ENCODE results near the gene PTP4A2. TPM values are rescaled to one million over a fixed set of nuclear protein-coding genes. Genes with fewer than 3 reads are reported as not detected.
"Not testable (repeated sequence)": the region's sequence is repeated elsewhere in the genome, so short reads cannot be mapped to it uniquely, and the experiment has no call there.

Gene PTP4A2
- total and polyA plus RNA-seq, 11 donors = 74.4 to 354 (median 242) TPM

DNA sequence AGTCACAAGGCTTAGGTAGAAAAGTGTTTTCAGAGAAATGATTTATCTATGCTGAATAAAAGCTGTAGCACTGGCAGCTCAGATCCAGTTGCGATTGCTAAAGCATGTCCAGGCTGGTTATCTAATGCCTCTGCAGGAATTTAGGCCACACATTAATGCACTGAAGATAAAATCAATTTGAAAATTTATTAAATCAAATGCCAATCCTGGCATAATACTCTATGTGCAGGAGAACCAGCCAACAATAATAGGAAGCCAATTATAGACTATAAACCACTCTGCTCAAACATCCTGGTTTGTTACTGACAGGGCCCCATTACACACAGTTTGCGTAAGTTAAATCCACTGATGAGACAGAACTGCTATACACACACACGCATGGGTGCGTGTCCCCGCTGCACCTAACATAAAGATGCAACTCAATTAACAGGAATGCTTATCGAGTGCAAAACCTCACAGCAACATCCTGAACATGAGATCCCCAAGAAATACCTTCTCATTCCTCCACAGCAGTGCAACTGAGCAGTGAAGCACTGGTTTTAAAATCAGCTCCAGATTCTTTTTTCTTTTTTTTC is 40.6 kb downstream of the PTP4A2 start:
- ATAC-seq (no peak), DNase-seq (no peak)
- Histone ChIP-seq H3K4me3 (no peak overlapping the region), H3K9me3 (peaks cover 0 to 10% (median 0%) of the 10 kb centered on the region in 12 donors), H3K4me1 (no peaks in the 10 kb centered on the region), H3K27me3 (no peaks in the 10 kb centered on the region), H3K36me3 (no peaks in the 10 kb centered on the region), H3K27ac (no peak overlapping the region)
- intact Hi-C loops (cut with DNase I) = no loop called here
- no peak for TF ChIP-seq POLR2A (IDR thresholded peaks at IDR 0.05)
- TF ChIP-seq, protein P1, sequence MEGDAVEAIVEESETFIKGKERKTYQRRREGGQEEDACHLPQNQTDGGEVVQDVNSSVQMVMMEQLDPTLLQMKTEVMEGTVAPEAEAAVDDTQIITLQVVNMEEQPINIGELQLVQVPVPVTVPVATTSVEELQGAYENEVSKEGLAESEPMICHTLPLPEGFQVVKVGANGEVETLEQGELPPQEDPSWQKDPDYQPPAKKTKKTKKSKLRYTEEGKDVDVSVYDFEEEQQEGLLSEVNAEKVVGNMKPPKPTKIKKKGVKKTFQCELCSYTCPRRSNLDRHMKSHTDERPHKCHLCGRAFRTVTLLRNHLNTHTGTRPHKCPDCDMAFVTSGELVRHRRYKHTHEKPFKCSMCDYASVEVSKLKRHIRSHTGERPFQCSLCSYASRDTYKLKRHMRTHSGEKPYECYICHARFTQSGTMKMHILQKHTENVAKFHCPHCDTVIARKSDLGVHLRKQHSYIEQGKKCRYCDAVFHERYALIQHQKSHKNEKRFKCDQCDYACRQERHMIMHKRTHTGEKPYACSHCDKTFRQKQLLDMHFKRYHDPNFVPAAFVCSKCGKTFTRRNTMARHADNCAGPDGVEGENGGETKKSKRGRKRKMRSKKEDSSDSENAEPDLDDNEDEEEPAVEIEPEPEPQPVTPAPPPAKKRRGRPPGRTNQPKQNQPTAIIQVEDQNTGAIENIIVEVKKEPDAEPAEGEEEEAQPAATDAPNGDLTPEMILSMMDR (IDR thresholded peaks at IDR 0.05) = no peak
- WGBS, 4 donors = 85 to 91% (median 89%) methylated on average over 6 of the region's 6 CpGs

DNA sequence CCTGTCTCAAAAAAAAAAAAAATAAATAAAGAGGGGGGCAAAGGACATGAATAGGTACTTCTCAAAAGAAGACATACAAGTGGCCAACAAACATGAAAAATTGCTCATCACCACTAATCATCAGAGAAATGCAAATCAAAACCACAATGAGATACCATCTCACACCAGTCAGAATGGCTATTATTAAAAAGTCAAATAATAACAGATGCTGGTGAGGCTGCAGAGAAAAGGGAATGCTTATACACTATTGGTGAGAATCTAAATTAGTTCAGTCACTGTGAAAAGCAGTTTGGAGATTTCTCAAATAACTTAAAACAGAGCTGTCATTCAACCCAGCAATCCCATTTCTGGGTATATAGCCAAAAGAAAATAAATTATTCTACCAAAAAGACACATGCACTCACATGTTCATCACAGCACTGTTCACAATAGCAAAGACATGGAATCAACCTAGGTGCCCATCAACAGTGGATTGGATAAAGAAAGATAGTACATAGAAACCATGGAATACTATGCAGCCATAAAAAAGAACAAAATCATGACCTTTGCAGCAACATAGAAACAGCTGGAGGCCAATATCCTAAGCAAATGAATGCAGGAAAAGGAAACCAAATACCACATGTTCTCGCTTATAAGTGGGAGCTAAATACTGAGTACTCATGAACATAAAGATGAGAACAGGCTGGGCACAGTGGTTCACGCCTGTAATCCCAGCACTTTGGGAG is 42.5 kb downstream of the PTP4A2 start:
- DNase-seq; ATAC-seq; H3K4me1 ChIP-seq; H3K4me3 ChIP-seq; H3K27me3 ChIP-seq; H3K36me3 ChIP-seq; H3K27ac ChIP-seq; intact Hi-C loops (cut with DNase I): not testable (repeated sequence)
- 94 to 99% (median 95%) methylated on average over 2 of the region's 2 CpGs for WGBS, 4 donors
- H3K9me3 ChIP-seq = peaks cover 0 to 10% (median 0%) of the 10 kb centered on the region in 12 donors

DNA sequence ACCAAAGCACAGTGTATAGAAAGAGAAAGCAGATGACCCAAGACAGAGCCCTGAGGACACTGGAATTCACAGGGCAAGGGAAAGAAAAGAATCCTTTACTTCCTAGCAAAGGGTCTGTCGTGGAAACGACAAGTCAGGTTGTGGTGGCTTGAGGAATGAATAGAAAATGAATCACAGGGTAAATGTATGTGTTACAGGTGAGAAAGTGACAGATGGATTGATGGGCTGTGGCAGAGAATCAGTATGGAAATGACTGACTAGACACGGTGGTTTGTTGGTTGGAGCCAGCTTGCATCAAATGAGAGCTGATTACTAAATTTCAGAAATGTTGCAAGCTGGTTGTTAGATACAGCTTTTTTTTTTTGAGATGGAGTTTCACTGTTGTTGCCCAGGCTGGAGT is 46.9 kb downstream of the PTP4A2 start:
- no peak for ATAC-seq
- H3K27me3 ChIP-seq = no peaks in the 10 kb centered on the region
- DNase-seq = no peak
- no peaks in the 10 kb centered on the region for H3K36me3 ChIP-seq
- TF ChIP-seq, protein P1 (IDR thresholded peaks at IDR 0.05) = no peak
- no peak for TF ChIP-seq POLR2A (IDR thresholded peaks at IDR 0.05)
- intact Hi-C loops (cut with DNase I) = no loop called here
- H3K4me3 ChIP-seq = no peak overlapping the region
- peaks cover 0 to 20% (median 0%) of the 10 kb centered on the region in 12 donors for H3K4me1 ChIP-seq
- no peak overlapping the region for H3K27ac ChIP-seq
- H3K9me3 ChIP-seq = peaks cover 0 to 10% (median 0%) of the 10 kb centered on the region in 12 donors
- WGBS, 4 donors = 84 to 87% (median 86%) methylated on average over 3 of the region's 3 CpGs

DNA sequence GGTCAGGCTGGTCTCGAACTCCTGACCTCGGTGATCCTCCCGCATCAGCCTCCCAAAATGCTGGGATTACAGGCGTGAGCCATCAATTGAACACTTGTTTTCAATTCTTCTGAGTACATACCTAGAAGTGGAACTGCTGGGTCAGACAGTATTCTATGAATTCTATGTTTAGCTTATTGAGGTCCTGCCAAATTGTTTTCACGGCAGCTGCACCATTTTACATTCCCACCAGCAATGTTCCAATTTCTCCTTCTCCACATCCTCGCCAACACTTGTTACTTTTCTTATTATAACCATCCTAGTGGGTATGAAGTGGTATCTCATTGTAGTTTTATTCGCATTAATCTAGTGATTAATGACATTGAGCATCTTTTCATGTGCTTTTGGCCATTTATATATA is 49.9 kb downstream of the PTP4A2 start:
- TF ChIP-seq POLR2A (IDR thresholded peaks at IDR 0.05) = no peak
- TF ChIP-seq, protein P1 (IDR thresholded peaks at IDR 0.05) = no peak
- intact Hi-C loops (cut with DNase I) = no loop called here
- 83 to 88% (median 86%) methylated on average over 7 of the region's 7 CpGs for WGBS, 4 donors
- Histone ChIP-seq H3K27me3 (no peaks in the 10 kb centered on the region), H3K4me1 (peaks cover 0 to 20% (median 0%) of the 10 kb centered on the region in 12 donors), H3K9me3 (no peaks in the 10 kb centered on the region), H3K27ac (no peak overlapping the region), H3K4me3 (no peak overlapping the region), H3K36me3 (no peaks in the 10 kb centered on the region)
- no peak for DNase-seq
- ATAC-seq = no peak
